HG03442 (cell line): Measurements from ENCODE around the gene CSK.

Source experiments
- ATAC-seq: cut with Tn5 transposase; IDR thresholded peaks from one replicate; pipeline ENCODE4 v1.9.1; 2021; ENCODE audit warnings: mild to moderate bottlenecking, moderate library complexity; ENCODE audit not compliant: unreplicated experiment

CSK gene

DNA sequence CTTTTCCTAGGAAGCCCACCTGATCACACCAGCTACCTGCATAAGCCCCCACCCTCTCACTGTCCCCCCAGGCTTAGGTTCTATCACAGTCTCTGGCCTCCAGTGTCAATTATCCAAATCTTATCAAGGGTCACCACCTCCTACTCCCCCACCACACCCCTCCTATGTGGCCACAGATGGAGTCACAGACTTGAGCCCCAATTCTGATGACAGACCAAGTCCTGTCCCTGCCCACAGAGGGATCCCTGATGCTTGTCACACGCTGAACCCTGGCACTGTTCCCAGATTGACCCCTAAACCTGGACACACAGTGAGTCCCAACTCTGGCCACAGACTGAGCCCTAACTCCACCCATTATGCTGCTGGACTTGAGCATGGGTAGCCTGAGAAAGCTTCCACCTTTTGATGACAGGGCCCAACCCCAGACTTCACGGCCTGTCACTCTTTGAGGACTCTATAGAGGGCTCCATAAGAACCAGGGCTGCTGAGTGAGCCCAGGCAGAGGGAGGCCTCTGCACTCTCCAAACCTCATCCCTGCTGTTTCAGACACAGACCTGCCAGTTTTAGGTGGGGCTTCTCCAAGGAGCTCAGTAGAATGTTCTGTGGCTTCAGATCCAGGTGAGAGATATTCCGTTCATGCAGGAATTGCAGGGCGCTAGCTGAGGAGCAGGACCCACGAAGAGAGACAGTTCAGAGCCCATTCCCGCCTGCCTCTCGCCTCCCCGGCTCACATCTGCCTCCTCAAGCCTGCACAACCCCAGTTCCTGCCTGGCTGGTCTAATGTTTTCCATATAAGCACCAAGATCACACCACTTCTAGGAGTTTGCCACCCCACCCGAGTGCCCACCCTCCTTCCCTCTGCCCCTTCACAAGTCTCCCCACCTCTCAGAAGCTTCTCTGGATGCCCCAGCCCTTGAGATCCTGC is 59.2 kb downstream of the CSK start:
- no peak for ATAC-seq

DNA sequence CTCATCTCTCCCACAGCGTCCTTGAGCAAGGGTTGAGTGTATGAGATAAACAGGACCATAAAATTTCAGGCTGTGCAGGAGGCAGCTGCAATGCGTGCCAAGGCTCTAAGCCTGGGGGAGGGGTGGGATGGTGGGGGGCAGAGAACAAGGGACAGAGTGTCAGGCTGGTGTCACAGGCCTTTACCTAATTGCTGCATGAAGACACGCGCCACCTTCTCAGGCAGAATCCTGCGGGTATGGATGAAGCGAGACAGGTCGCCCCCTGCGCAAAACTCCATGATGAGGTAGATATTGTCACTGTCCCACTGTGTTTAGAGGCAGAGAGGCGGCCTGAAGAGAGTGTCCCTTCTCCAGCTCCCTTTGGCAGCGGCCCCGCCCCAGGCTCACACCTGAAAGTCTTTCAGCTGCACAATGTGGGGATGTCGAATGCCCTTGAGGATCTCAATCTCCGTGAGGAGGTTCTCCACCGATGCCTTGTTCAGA is 60.1 kb downstream of the CSK start:
- ATAC-seq = no peak

- peak; percentile 82 for ATAC-seq
Observed at GRCh38 chr15:74842581-74843444, 60.9 kb downstream of the CSK start, which contains the start of gene ULK3. TSS of gene ULK3 (minus strand) at chr15:74843156. CDS start at chr15:74843105, 51 bp downstream.

GRCh38 chr15:74843445-74843828 is 61.6 kb downstream of the CSK start:
- no peak for ATAC-seq

DNA sequence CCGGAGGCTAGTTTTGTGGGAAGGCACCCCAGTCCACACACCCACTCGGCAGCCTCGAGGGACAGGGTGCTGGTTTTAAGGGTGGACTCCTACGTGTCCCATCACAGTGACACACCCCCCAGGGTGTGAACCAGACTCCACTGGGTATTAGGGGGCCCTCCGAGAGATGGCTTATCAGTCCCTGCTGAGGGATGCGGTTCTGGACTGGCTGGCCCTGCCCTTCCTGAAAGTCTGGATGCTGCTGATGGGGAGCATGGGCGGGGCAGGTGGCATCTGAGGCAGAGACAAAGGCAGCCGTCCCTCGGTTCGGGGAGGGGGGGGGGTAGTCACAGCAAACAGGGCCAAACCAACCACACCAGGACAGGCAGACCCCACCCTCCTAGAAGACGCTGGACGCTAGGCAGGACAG is 62.0 kb downstream of the CSK start:
- ATAC-seq = no peak

DNA sequence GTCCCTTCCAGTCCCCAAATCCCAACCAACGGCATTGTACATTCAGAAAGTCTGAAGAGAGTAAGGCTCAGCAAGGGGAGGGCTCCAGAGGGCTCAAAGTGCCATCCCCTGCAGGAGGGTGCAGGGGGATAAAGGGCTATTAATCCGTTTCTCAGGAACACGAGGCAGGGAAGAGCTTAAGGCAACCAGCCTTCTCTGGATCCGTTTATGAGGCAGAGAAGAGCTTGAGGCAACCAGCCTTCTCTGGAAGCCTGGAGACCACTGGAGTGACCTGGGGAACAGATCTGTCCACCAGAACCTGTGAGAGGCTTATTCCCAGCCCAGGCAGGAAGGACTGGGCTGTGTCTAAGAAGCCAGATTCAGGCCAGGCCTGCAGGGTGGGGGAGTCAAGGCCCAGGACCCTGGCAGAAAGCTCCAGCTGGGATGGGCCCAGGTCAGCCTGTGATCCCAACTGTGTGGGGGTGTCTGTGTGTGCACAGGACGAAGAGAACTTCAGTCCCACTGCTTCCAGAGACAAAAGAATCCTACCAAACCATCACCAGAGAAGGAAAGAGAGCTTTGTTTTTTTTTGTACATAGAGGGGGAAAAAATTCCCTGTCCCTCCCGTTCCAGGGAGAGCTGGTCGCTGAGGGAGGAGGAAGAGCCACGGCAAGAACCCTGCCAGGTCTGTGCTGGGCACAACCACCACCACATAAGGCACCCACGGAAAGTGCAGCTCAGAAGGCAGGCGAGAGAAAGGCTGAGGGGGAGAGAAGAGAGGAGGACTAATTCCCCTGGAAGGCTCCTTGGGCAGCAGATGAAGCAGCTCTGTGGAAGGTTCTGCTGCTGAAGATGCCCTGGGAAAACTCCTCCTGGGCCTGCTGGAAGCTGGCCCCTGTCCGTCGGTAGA is 62.7 kb downstream of the CSK start:
- ATAC-seq = no peak

- ATAC-seq = no peak
Observed at GRCh38 chr15:74845208-74845568, 63.3 kb downstream of the CSK start.

GRCh38 chr15:74845581-74845980 is 63.7 kb downstream of the CSK start:
- ATAC-seq = no peak

- ATAC-seq = no peak
Observed at GRCh38 chr15:74847432-74847831, 65.6 kb downstream of the CSK start.

- ATAC-seq = no peak
Observed at GRCh38 chr15:74850393-74850792, 68.5 kb downstream of the CSK start.

- no peak for ATAC-seq
Observed at GRCh38 chr15:74851960-74852359, 70.1 kb downstream of the CSK start.
